ENCODE data around the gene SLC28A2.

GRCh38 chr15:45326741-45327140, 74.7 kb downstream of the SLC28A2 start:
- TF ChIP-seq CTCF (IDR thresholded peaks at IDR 0.05; ENCODE audit: borderline replicate concordance, extremely low read depth, low read length, poor library complexity, severe bottlenecking) (no peak), EZH2 (IDR thresholded peaks at IDR 0.05; ENCODE audit: borderline replicate concordance, low read depth, low read length, severe bottlenecking) (no peak)

All from DND-41 (cell line).